Stimulated activated CD8-positive, alpha-beta memory T cell treated with anti-CD3 and anti-CD28 coated beads, Interleukin-7, amount 100 ng/mL, for 48 hours (primary cell): ENCODE measurements around the gene FOXD1.
"Not testable (repeated sequence)": the region's sequence is repeated elsewhere in the genome, so short reads cannot be mapped to it uniquely, and the experiment has no call there.

Experiments
- DNase-seq, 2 donors: peaks; one replicate each; pipeline ENCODE4 v3.0.0-alpha.2; 2020; ENCODE audit warnings: low read depth in 1 of 2; ENCODE audit errors: extremely low read depth in 1 of 2

The FOXD1 gene

DNA sequence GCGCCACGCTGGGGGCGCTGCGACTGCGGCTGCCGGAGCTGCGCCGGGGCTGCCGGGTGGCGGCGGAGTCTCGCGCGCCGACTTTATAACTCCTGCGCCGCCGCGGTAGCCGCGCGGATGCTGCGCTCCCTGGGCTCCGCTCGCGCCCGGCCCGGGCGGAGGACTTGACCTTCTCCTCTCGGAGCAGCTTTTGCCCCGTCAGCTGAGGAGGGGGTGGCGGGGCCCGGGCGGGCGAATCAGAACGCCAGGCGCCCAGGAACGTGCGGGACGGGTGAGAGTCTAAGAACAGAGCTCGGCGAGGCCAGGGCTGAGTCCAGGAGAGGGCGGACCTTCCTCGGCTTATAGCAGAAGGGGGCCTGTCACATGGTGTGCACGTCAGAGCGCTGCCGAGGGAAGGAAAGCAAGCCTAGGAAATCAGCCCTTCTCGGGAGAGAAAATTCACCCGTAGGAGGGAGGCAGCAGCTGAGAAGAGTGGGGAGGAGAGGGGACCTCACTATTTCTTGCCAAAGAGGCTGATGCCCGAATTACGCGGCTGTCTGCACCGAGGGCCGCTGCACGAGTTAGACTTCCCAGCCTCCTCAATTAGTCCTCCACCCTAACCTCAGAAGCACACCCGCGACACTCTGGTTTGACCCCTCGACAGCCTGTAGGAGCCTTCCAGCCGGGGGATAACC is at the start of gene FOXD1:
Gene FOXD1 (minus strand): TSS at position 315 of the 674 bp plus-strand sequence. CDS start 415 bp downstream, outside the sequence.
- DNase-seq = no peak

DNA sequence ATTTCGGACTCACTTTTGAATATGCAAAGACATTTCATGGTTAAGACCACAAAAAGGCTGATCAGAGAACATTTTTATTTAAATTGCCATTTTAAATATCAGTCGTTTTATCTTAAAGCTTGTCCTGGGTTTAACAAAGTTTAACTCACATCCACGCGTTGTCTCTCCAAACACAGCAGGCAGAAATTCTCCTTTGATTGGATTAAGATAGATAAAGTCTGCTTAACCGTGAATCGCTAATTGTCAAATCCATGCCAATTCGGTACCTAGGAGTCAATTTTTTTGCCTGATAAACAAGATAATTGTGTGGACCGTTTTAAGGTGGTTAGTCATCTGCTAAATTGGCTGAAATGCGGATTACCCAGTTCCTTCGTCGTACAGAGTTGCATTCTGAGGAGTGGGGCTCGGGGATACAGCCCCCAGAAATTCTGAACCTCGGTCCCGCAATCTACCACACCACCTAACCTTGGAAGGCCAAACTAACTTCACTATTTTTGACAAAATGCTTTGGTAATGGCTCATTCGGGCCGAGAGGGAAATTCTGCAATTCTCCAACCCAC is 49.0 kb upstream of the FOXD1 start:
- no peak for DNase-seq

DNA sequence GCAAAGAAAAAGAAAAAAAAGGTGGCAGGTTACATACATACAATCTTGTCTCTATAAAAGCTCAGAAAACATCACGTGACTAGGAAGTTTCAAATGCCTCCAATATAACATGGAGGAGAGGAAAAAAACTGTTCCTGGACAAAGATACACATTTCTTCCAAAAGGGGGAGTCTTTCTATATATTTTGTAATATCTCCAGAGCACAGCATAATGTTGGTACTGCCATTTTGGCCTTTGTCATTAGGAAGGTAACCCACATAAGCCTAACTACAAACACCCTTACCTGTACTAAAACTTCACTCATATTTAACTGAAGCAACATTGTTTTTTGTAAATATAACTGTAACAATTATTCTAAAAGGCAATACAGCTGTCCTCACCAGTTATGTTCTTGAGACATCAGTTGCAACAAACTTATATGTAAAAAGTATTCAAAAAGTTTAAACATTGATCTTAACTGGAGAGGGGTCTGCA is 48.4 kb upstream of the FOXD1 start:
- no peak for DNase-seq

DNA sequence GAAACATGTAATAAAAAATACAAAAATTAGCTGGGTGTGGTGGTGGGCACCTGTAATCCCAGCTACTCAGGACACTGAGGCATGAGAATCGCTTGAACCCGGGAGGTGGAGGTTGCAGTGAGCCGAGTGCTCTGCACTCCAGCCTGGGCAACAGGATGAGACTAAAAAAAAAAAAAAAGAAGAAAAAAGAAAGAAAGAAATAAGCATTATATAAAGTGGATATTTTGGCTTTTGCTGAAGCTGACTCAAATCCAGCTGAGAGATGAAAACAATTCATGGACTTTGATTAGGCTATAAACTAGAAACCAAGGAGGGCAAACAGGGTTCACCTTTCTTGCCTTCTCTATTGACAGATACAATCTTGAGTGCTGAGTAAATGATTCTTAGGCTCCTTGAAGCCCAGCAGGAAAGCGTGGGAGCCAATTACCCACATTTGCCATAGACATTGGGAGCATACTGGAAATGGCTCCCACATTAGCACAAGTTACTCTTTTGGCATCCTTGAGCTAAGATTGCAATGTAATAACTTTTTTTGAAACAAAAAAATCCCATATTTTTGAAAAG is 47.3 kb upstream of the FOXD1 start:
- no peak for DNase-seq

DNA sequence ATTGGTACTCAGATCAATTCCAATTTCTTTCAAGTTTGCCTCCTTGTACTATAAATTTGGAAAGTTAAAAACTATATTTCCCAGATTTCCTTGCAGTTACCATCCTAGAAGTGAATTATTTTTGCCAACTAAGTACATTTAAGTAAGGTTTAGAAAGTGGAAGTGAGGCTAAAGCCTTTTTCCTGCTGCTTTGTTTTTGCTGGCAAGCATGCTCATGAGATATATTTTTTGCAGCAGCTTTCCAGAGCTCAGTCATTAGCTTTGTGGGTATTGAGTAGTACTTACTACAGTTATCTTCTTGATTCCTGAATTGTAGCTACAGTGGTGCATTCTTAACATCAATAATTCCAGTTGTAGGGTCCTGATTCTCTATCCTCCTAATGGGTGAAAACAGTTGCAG is 46.1 kb upstream of the FOXD1 start:
- no peak for DNase-seq

DNA sequence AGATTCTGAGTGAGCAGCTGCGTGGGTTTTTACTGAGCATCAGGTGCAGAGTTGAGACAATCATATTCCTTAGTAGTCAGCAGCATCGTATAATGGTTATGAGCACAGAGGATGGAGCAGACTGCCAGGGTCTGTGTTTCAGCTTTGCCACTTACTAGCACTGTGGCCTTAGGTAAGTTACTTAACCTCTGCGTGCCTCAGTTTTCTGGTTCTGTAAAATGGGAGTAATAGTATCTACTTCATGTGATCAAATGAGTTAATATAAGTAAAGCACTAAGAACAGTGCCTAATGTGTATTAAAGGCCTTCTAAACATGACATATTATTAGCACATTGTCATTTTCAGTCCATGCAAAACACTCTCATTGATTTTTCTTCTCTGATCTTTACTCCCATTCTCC is 44.8 kb upstream of the FOXD1 start:
- DNase-seq = no peak

DNA sequence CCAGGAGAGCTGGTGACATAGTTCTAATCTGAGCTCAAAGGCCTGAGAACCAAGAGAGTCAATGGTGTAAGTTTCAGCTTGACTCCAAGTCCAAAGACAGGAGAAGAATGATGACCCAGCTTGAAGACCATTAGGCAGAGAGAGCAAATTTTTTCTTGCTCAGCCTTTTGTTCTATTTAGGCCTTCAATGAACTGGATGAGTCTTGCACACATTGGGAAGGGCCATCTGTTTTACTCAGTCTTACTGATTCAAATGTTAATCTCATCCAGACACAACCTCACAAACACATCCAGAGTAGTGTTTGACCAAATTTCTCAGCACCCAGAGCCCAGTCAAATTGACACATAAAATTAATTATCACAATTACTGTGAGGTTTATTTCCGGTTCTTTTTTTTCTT is 42.6 kb upstream of the FOXD1 start:
- no peak for DNase-seq

DNA sequence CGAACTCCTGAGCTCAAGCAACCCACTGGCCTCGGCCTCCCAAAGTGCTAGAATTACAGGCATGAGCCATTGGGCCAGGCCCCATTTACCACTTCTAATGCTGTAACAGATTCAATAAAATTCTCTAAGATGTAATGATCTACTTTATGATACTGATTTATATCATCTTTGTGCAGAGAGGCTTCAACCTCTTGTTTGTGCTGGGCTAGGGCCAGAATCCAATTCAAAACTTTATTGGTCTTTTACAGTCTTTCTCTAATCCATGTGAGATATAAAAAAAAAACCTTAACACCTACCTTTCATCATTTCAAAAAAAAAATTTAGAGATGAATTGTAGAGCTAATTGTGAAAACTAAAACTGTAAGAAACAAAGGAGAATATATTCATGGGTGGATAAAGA is 41.5 kb upstream of the FOXD1 start:
- no peak for DNase-seq

DNA sequence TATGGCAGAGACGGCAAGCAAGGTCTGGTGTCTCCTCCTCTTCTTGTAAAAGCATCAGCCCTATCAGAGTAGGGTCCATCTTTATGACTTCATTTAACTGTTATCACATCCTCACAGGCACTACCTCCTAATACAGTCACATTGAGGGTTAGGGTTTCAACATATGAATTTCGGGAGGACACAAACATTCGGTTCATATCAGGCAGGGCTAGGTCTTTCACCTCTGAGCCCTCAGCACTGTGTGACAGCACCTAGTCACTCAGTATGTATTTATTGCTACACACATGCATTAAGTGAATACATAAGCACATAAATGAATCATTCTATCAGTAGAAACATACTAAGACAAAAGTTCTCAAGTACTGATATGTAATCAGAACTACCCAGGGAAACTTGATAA is 40.2 kb upstream of the FOXD1 start:
- DNase-seq = no peak

DNA sequence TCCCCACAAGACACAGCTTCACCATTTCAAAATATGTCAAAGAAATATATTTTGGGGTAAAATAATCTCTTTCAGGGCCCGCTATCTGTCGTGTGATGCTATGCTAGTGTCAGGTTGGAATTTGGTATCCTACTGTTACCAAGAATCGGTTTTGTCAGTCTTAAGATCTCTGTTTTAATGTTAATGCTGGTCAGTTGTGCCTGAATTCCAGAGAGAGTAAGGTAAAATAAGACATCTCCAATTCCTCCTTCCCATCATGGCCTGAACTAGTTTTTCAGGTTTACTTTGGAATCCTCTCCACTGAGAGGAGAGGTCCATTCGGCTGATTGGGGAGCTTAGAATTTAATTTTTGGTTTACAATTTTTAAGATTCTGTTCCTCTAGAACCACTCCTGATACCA is 39.2 kb upstream of the FOXD1 start:
- DNase-seq = no peak

DNA sequence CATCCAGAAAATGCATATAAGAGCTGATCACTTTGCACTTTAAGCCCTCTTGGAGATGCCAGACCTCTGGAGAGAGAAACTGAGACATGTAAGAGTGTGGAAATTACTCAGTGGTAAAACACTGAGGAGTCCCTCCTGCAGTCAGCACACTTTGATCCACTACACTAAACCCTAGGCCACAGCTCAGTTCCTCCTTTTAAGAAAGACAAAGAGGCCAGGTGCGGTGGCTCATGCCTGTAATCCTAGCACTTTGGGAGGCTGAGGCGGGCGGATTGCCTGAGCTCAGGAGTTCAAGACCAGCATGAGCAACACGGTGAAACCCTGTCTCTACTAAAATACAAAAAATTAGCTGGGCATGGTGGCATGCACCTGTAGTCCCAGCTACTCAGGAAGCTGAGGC is 38.7 kb upstream of the FOXD1 start:
- DNase-seq = not testable (repeated sequence)

DNA sequence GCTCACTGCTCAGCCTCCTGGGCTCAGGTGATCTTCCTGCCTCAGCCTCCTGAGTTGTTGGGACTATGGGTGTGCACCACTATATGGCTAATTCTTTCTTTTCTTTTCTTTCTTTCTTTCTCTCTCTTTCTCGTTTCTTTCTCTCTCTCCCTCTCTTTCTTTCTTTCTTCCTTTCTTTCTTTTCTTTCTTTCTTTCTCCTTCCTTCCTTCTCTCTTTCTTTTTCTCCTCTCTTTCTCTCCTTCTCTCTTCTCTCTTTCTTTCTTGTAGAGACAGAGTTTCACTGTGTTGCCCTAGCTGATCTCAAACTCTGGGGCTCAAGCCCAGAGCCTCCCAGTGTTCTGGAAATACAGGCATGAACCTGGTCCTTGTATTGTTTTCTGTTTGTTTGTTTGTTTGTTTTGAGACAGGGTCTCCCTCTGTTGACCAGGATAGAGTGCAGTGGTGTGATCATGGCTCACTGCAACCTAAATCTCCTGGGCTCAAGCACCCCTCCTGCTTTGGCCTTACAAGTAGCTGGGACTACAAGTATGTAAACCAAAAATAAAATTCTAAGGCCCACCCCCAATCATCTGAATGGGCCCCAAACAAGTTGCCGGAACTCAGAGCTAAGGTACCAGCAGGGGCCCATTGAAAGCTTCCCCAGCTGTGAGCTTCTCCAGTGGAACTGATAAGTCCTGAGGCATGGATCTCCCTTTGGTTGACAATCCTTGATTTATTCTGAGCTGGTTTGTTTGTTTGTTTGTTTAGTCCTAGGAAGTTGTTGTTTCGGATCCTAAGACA is 37.7 kb upstream of the FOXD1 start:
- no peak for DNase-seq

DNA sequence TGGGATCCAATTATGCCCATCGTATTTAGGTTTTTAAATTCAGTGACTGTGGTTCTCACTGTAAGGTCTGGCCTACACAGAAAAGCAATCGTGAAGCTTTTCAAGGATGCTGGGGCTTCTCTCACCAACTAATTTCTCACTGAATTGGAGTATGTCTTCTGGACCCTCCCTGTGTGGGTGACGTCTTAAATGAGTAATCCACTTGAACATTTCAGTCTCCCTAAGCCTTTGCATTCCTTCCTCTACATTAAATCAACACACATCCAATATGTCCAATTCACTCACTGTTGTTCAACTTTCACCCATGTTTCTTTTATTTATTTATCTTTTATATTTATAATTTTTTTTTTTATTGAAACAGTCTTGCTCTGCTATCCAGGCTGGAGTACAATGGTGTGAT is 37.1 kb upstream of the FOXD1 start:
- no peak for DNase-seq

DNA sequence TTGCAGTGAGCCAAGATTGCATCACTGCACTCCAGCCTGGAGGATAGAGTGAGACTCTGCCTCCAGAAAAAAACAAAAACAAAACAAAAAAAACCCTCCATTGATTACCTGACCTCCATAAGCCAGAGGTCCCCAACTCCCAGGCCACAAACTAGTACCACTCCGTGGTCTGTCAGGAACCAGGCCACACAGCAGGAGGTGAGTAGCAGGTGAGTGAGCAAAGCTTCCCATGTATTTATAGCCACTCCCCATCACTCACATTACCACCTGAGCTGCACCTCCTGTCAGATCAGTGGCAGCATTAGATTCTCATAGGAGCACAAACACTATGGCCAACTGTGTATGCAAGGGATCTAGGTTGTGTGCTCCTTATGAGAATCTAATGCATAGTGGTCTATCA is 35.9 kb upstream of the FOXD1 start:
- DNase-seq = no peak

DNA sequence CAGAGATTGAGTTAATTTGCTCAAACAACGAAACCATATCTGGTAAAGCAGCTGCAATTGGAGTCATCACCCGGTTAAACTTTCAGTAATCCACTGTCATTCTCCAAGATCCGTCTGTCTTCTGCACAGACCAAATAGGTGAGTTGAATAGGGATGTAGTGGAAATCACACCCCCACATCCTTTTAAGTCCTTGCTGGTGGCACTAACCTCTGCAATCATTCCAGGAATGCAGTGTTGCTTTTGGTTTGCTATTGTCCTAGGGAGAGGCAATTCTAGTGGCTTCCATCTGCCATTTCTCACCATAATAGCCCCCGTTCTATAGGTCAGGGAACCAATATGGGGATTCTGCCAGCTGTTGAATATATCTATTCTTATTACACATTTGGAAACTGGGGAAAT is 35.1 kb upstream of the FOXD1 start:
- no peak for DNase-seq

DNA sequence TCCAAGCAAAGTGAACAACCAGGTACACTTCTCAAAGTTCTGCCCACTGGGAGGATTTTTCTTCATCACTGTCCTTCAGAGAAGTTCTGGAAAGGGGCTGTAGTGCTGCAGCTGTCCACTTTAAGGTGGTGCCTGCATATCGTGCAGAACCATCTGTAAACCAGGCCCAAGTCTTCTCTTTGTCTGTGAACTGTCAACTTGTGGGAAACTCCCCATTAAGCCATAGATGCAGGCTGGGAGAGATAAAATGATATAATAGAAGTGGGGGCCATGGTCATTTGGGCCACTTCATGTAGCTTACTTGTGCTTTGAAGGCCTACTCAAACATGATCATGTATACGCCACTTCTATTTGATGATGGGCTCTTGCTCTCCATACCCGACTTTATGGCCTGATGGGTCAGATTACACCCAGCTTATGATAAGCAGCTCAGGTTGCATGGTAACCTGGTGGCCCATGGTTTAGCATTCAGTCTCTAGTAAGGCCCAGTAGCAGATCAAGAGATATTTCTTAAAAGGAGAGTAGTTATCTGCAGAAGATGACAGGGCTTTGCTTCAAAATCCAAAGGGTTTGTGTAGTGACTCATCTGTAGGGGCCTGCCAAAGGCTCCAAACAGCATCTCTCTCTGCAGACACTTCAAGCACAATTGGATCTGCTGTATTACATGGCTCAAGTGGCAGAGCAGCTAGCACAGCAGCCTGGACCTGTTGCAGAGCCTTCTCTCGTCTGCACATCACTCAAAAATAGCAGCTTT is 34.0 kb upstream of the FOXD1 start:
- no peak for DNase-seq

DNA sequence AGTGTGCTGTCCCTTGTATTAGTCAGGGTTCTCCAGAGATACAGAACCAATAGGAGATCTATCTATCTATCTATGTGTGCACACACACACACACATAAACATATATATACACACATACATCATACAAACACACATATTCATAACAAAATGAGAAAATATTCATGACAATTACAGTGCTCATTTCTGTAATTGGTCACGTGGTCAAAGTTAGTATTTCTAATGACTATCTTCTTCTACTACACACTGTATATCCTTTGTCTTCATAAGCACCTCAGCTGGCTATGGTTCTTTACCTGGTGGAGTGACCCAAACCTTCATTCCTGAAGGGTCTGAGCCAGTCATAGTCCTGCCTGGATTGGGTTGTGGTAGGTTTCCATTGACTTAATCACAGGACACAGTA is 31.9 kb upstream of the FOXD1 start:
- DNase-seq = no peak

DNA sequence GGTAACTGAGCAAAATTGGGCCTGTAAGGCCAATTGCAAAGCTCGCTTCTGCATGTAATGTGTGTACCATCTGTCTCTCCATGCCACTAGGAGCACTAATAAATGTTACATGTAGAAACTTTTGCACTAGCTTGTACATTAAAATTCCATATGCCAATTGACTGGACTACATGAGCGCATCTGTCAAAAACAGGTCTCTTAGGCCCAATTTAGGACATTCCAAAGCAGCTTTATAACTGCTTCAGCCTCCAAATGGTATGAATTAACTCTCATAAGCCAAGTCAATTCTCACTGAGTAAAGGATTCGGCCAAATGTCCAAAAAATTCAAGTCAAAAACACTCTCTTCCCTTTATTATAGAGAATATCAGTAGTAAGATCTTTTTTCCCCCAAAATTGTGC is 23.5 kb upstream of the FOXD1 start:
- no peak for DNase-seq

DNA sequence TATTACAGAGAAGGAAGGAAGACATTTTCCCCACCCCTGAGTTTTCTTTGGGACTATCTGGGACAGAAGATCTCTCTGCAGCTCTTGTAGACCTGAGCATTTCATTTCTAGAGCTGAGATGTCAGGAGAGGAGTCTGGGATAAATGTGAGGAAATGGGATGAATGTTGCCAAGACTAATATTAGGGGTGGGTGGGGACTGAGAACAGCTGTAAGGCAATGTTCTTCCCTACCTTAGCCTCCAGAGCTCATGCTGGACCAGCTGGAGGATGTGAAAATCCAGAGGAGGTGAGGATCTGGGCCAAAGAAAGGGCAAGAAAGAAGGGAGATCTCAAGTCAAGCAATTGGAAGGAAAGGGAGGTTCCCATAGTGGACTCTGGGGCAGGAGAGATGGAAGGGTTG is 23.1 kb upstream of the FOXD1 start:
- DNase-seq = no peak

DNA sequence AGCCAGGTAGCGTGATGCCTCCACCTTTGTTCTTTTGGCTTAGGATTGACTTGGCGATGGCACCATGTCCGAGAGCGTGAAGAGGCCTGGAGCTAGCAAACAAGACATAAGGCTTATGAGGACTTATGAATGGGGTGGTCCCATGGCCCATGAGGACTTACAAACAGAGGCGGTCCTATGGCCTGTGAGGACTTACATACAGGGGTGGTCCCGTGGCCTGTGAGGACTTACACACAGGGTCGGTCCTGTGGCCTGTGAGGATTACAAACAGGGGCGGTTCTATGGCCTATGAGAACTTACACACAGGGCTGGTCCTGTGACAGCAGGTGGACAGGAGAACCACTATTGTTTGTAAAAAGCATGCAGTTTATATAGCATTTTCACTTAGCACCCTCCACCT is 21.3 kb upstream of the FOXD1 start:
- DNase-seq = no peak

DNA sequence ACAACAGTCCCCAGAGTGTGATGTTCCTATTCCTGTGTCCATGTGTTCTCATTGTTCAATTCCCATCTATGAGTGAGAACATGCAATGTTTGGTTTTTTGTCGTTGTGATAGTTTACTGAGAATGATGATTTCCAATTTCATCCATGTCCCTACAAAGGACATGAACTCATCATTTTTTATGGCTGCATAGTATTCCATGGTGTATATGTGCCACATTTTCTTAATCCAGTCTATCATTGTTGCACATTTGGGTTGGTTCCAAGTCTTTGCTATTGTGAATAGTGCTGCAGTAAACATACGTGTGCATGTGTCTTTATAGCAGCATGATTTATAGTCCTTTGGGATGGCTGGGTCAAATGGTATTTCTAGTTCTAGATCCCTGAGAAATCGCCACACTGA is 20.1 kb upstream of the FOXD1 start:
- DNase-seq = not testable (repeated sequence)
